ENCODE data around the gene RPL21.
"Not testable (repeated sequence)": the region's sequence is repeated elsewhere in the genome, so short reads cannot be mapped to it uniquely, and the experiment has no call there.

GRCh38 chr13:27222100-27222499 lies 29.3 kb upstream of the RPL21 start:
- not testable (repeated sequence) for TF ChIP-seq CTCF (IDR thresholded peaks at IDR 0.05); EZH2 (IDR thresholded peaks at IDR 0.05; ENCODE audit: borderline replicate concordance, insufficient read depth, low read depth, low read length, poor library complexity, severe bottlenecking)
